ENCODE results near the gene PLEKHJ1. TPM values are rescaled to one million over a fixed set of nuclear protein-coding genes. Genes with fewer than 3 reads are reported as not detected.

The PLEKHJ1 gene
- total RNA-seq, 1 experiment from 2014 or later: 189 TPM

DNA sequence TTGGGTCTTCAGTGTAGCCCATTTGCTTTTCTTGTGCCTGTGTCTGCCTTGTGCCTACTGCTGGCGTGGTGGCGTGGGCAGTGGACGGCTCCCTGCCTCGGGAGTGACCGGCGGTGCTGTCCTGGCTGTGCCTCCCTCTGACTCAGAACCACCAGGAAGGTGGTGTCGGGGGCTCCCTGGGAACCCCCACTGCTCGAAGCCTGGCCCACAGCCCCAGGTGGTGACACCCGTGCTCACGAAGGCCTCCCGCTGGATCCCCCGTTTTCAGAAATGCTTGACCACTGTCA, 7.9 kb upstream of the PLEKHJ1 start:
- CTCF ChIA-PET: interaction anchor here (1.3 kb wide), 1 partner anchor 10 kb away, joined by 5 read pairs; no protein-coding TSS in a partner anchor
- TF ChIP-seq ZNF232 (CRISPR knock-in tag; IDR thresholded peaks at IDR 0.05) (no peak), GTF2I (CRISPR knock-in tag; conservative IDR thresholded peaks at IDR 0.05) (no peak), PRDM15 (CRISPR knock-in tag; IDR thresholded peaks at IDR 0.05) (no peak), ZNF121 (CRISPR knock-in tag; IDR thresholded peaks at IDR 0.05) (no peak), NR1H2 (CRISPR knock-in tag; IDR thresholded peaks at IDR 0.05) (no peak), ARID4B (CRISPR knock-in tag; IDR thresholded peaks at IDR 0.05; ENCODE audit: borderline replicate concordance) (no peak), SMAD3 (CRISPR knock-in tag; IDR thresholded peaks at IDR 0.05; ENCODE audit: borderline replicate concordance) (no peak)
- TF ChIP-seq, protein P1, sequence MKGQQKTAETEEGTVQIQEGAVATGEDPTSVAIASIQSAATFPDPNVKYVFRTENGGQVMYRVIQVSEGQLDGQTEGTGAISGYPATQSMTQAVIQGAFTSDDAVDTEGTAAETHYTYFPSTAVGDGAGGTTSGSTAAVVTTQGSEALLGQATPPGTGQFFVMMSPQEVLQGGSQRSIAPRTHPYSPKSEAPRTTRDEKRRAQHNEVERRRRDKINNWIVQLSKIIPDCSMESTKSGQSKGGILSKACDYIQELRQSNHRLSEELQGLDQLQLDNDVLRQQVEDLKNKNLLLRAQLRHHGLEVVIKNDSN (CRISPR knock-in tag; IDR thresholded peaks at IDR 0.05): no peak
- H3K27me3 Mint-ChIP-seq (ENCODE audit: low read depth): no peaks in the 10 kb centered on the region
- H3K36me3 Mint-ChIP-seq: peaks cover 18% of the 10 kb centered on the region
- H3K4me1 Mint-ChIP-seq: peaks cover 20% of the 10 kb centered on the region
- no peak overlapping the region for H3K4me3 Mint-ChIP-seq
- ATAC-seq (no peak), DNase-seq (ENCODE audit: low spot score) (no peak)
- POLR2A ChIA-PET: no interaction called here
- no peaks in the 10 kb centered on the region for H3K9me3 Mint-ChIP-seq
- no peak overlapping the region for H3K27ac Mint-ChIP-seq

- H3K4me3 Mint-ChIP-seq: no peak overlapping the region
- POLR2A ChIA-PET: interaction anchor here (0.8 kb wide), 1 partner anchor 10 kb away, joined by 3 read pairs; no protein-coding TSS in a partner anchor
- DNase-seq (ENCODE audit: low spot score) (no peak), ATAC-seq (no peak)
- peaks cover 21% of the 10 kb centered on the region for H3K36me3 Mint-ChIP-seq
- CTCF ChIA-PET: interaction anchor here (1.3 kb wide), 1 partner anchor 10 kb away, joined by 5 read pairs; no protein-coding TSS in a partner anchor
- H3K9me3 Mint-ChIP-seq: no peaks in the 10 kb centered on the region
- TF ChIP-seq CDX4 (CRISPR knock-in tag; IDR thresholded peaks at IDR 0.05; ENCODE audit: borderline replicate concordance) (no peak), ZNF317 (CRISPR knock-in tag; IDR thresholded peaks at IDR 0.05; ENCODE audit: borderline replicate concordance, low read depth) (no peak), NR3C1 (CRISPR knock-in tag; conservative IDR thresholded peaks at IDR 0.05; ENCODE audit: low read depth) (no peak), CREB1 (CRISPR knock-in tag; IDR thresholded peaks at IDR 0.05) (no peak)
- TF ChIP-seq, protein P2, sequence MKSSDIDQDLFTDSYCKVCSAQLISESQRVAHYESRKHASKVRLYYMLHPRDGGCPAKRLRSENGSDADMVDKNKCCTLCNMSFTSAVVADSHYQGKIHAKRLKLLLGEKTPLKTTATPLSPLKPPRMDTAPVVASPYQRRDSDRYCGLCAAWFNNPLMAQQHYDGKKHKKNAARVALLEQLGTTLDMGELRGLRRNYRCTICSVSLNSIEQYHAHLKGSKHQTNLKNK (CRISPR knock-in tag; IDR thresholded peaks at IDR 0.05): no peak
- peaks cover 25% of the 10 kb centered on the region for H3K4me1 Mint-ChIP-seq
- H3K27me3 Mint-ChIP-seq (ENCODE audit: low read depth): no peaks in the 10 kb centered on the region
- H3K27ac Mint-ChIP-seq: no peak overlapping the region
Measured at GRCh38 chr19:2243274-2244124, 7.4 kb upstream of the PLEKHJ1 start.

Measured in WTC11 (cell line).